AG04450 (cell line): ENCODE measurements around the gene MMP24. TPM values are rescaled to one million over a fixed set of nuclear protein-coding genes. Genes with fewer than 3 reads are reported as not detected.
A peak's percentile ranks its signal among the peaks of the same experiment; 100 is the strongest.
"Not testable (repeated sequence)": the region's sequence is repeated elsewhere in the genome, so short reads cannot be mapped to it uniquely, and the experiment has no call there.

Experiments used
- CTCF ChIA-PET: fragments of 300-600, 350-600 bp; formaldehyde crosslinking; extraction: SDS; loops from one replicate; lab custom pipeline; 2022; ENCODE audit warnings: antibody characterized with exemption, inconsistent platforms; lab: Charles Lee
- POLR2A ChIA-PET: fragments of 350-600 bp; formaldehyde crosslinking; extraction: SDS; loops from one replicate; lab custom pipeline; 2021; ENCODE audit warnings: antibody characterized with exemption, inconsistent platforms; lab: Yijun Ruan, JAX
- DNase-seq: peaks from one replicate; pipeline ENCODE4 v3.0.0-alpha.2; 2011; ENCODE audit warnings: low read depth, low spot score
- H3K27ac ChIP-seq: one replicate; pipeline ENCODE4 v1.5.1; 2012; ENCODE audit warnings: low read depth, low read length, control low read depth
- H3K27me3 ChIP-seq: one replicate; pipeline ENCODE4 v1.6.0; 2012; ENCODE audit warnings: low read length; ENCODE audit not compliant: control insufficient read depth, insufficient read depth
- H3K4me3 ChIP-seq: 2 replicates; pipeline ENCODE4 v1.5.1; 2011; ENCODE audit warnings: mild to moderate bottlenecking, low read depth, low read length, control low read depth
- H3K9me3 ChIP-seq: 2 replicates; pipeline ENCODE4 v1.5.1; 2012; ENCODE audit warnings: low read length; ENCODE audit not compliant: control insufficient read depth, insufficient read depth
- CTCF ChIP-seq: IDR thresholded peaks from 2 replicates; pipeline ENCODE4 v1.5.1; 2011; ENCODE audit warnings: low read depth, low read length, control low read depth, inconsistent platforms
- polyA plus RNA-seq: library from polyadenylated mRNA; depleted of rRNA; stranded (reverse); fragments of >200 nt; gene quantifications from 2 replicates; pipeline ENCODE4 v1.2.3, GENCODE V29; 2011

Gene MMP24
- polyA plus RNA-seq, 1 experiment = 0.40 TPM

- POLR2A ChIA-PET = interaction anchor here (0.6 to 0.7 kb wide), 3 partner anchors 34 to 922 kb away, joined by 3 to 5 read pairs (median 3); partner anchors contain the start of gene MMP24OS
These were observed 85.8 kb downstream of the MMP24 start for GRCh38 chr20:35312318-35312717.

GRCh38 chr20:35314816-35315631 is 88.5 kb downstream of the MMP24 start:
- ChIA-PET CTCF (no interaction called here), POLR2A (interaction anchor here (0.7 to 0.9 kb wide), 3 partner anchors 10 to 1621 kb away, joined by 3 read pairs; no protein-coding TSS in a partner anchor)
- no peaks in the 10 kb centered on the region for H3K9me3 ChIP-seq
- no peaks in the 10 kb centered on the region for H3K27me3 ChIP-seq
- peak overlapping the region; percentile 83 for H3K27ac ChIP-seq
- TF ChIP-seq CTCF = no peak
- no peak overlapping the region for H3K4me3 ChIP-seq
- no peak for DNase-seq

More at GRCh38 chr20:35312318-35312717, 85.8 kb downstream of the MMP24 start:
- Histone ChIP-seq H3K27ac (peak overlapping the region; percentile 89), H3K9me3 (no peaks in the 10 kb centered on the region), H3K27me3 (no peaks in the 10 kb centered on the region), H3K4me3 (no peak overlapping the region)
- peak; percentile 87 for DNase-seq
- TF ChIP-seq CTCF = no peak
- CTCF ChIA-PET = no interaction called here

GRCh38 chr20:35315632-35316020 is 89.1 kb downstream of the MMP24 start:
- POLR2A ChIA-PET = interaction anchor here (0.7 to 0.9 kb wide), 2 partner anchors 10 to 1620 kb away, joined by 3 read pairs; no protein-coding TSS in a partner anchor
- H3K4me3 ChIP-seq, H3K9me3 ChIP-seq, DNase-seq, CTCF ChIA-PET, H3K27me3 ChIP-seq: not testable (repeated sequence)
- H3K27ac ChIP-seq = peak overlapping the region; percentile 83

- H3K27me3 ChIP-seq = no peaks in the 10 kb centered on the region
- TF ChIP-seq CTCF = no peak
- H3K4me3 ChIP-seq = no peak overlapping the region
- CTCF ChIA-PET = no interaction called here
- POLR2A ChIA-PET = no interaction called here
- H3K9me3 ChIP-seq = no peaks in the 10 kb centered on the region
- DNase-seq = no peak
- peak overlapping the region; percentile 83 for H3K27ac ChIP-seq
These were observed 89.6 kb downstream of the MMP24 start for GRCh38 chr20:35316086-35316485.

GRCh38 chr20:35317416-35318210 is 91.1 kb downstream of the MMP24 start:
- Histone ChIP-seq H3K27me3 (no peaks in the 10 kb centered on the region), H3K4me3 (no peak overlapping the region), H3K9me3 (no peaks in the 10 kb centered on the region), H3K27ac (peak overlapping the region; percentile 93)
- no peak for DNase-seq
- CTCF ChIA-PET = interaction anchor here (0.6 to 3.5 kb wide), 2 partner anchors 12 to 129 kb away, joined by 6 to 17 read pairs; no protein-coding TSS in a partner anchor
- TF ChIP-seq CTCF = no peak
- POLR2A ChIA-PET = interaction anchor here (0.9 to 2.3 kb wide), 2 partner anchors 12 to 121 kb away, joined by 3 to 8 read pairs; no protein-coding TSS in a partner anchor
